Measurements from ENCODE around the gene AKAP13. TPM values are rescaled to one million over a fixed set of nuclear protein-coding genes. Genes with fewer than 3 reads are reported as not detected.
"Not testable (repeated sequence)": the region's sequence is repeated elsewhere in the genome, so short reads cannot be mapped to it uniquely, and the experiment has no call there.

AKAP13 gene
- total and polyA plus RNA-seq, 5 donors from 2014 or later: 106 to 482 (median 112) TPM

- Mint-ChIP-seq H3K4me3 (peak overlapping the region in 1 of 4 donors; percentile 13), H3K27me3 (no peaks in the 10 kb centered on the region), H3K4me1 (peaks cover 42 to 88% (median 65%) of the 10 kb centered on the region in 4 donors), H3K36me3 (no peaks in the 10 kb centered on the region), H3K9me3 (no peaks in the 10 kb centered on the region), H3K27ac (peak overlapping the region in 1 of 3 donors; percentile 58)
- DNase-seq (no peak), ATAC-seq (ENCODE audit: low read depth in 2 of 2) (no peak)
- Histone ChIP-seq H3K27me3 (ENCODE audit: control insufficient read depth, insufficient read depth, low read length) (no peaks in the 10 kb centered on the region), H3K27ac (ENCODE audit: insufficient read depth, low read length, poor library complexity, severe bottlenecking) (no peak overlapping the region), H3K4me3 (ENCODE audit: low read depth, low read length) (no peak overlapping the region), H3K36me3 (ENCODE audit: control insufficient read depth, insufficient read depth, low read length) (no peaks in the 10 kb centered on the region), H3K9me3 (ENCODE audit: control insufficient read depth in 2 of 2, low read length in 2 of 2) (no peaks in the 10 kb centered on the region), H3K4me1 (ENCODE audit: control insufficient read depth, insufficient read depth, low read length, poor library complexity, severe bottlenecking) (peaks cover 6% of the 10 kb centered on the region)
Measured at GRCh38 chr15:85427286-85428028, 47.1 kb downstream of the AKAP13 start.

- no peak for ATAC-seq (ENCODE audit: low read depth in 2 of 2)
Measured at GRCh38 chr15:85429522-85429921, 49.1 kb downstream of the AKAP13 start.

GRCh38 chr15:85430406-85431204 lies 50.2 kb downstream of the AKAP13 start:
- Histone ChIP-seq H3K4me3 (ENCODE audit: low read depth, low read length) (no peak overlapping the region), H3K4me1 (ENCODE audit: control insufficient read depth, insufficient read depth, low read length, poor library complexity, severe bottlenecking) (peaks cover 6% of the 10 kb centered on the region), H3K27me3 (ENCODE audit: control insufficient read depth, insufficient read depth, low read length) (no peaks in the 10 kb centered on the region), H3K36me3 (ENCODE audit: control insufficient read depth, insufficient read depth, low read length) (no peaks in the 10 kb centered on the region), H3K9me3 (ENCODE audit: control insufficient read depth in 2 of 2, low read length in 2 of 2) (no peaks in the 10 kb centered on the region), H3K27ac (ENCODE audit: insufficient read depth, low read length, poor library complexity, severe bottlenecking) (no peak overlapping the region)
- no peak for DNase-seq
- Mint-ChIP-seq H3K4me1 (peaks cover 30 to 60% (median 43%) of the 10 kb centered on the region in 4 donors), H3K27me3 (no peaks in the 10 kb centered on the region), H3K27ac (peak overlapping the region in 1 of 3 donors; percentile 31), H3K9me3 (no peaks in the 10 kb centered on the region), H3K4me3 (no peak overlapping the region), H3K36me3 (no peaks in the 10 kb centered on the region)
- ATAC-seq (ENCODE audit: low read depth in 2 of 2): no peak

More at GRCh38 chr15:85429522-85429921, 49.1 kb downstream of the AKAP13 start:
- Mint-ChIP-seq H3K36me3 (no peaks in the 10 kb centered on the region), H3K4me1 (peaks cover 33 to 68% (median 48%) of the 10 kb centered on the region in 4 donors), H3K9me3 (no peaks in the 10 kb centered on the region), H3K4me3 (no peak overlapping the region), H3K27ac (no peak overlapping the region), H3K27me3 (no peaks in the 10 kb centered on the region)
- Histone ChIP-seq H3K4me3 (ENCODE audit: low read depth, low read length) (no peak overlapping the region), H3K9me3 (ENCODE audit: control insufficient read depth in 2 of 2, low read length in 2 of 2) (no peaks in the 10 kb centered on the region), H3K27me3 (ENCODE audit: control insufficient read depth, insufficient read depth, low read length) (no peaks in the 10 kb centered on the region), H3K27ac (ENCODE audit: insufficient read depth, low read length, poor library complexity, severe bottlenecking) (no peak overlapping the region), H3K36me3 (ENCODE audit: control insufficient read depth, insufficient read depth, low read length) (no peaks in the 10 kb centered on the region), H3K4me1 (ENCODE audit: control insufficient read depth, insufficient read depth, low read length, poor library complexity, severe bottlenecking) (peaks cover 6% of the 10 kb centered on the region)
- no peak for DNase-seq

- H3K27ac Mint-ChIP-seq: peak overlapping the region in 2 of 3 donors; percentile 11 to 58
- Histone ChIP-seq H3K27me3 (ENCODE audit: control insufficient read depth, insufficient read depth, low read length) (no peaks in the 10 kb centered on the region), H3K27ac (ENCODE audit: insufficient read depth, low read length, poor library complexity, severe bottlenecking) (no peak overlapping the region), H3K36me3 (ENCODE audit: control insufficient read depth, insufficient read depth, low read length) (no peaks in the 10 kb centered on the region), H3K4me1 (ENCODE audit: control insufficient read depth, insufficient read depth, low read length, poor library complexity, severe bottlenecking) (peaks cover 23% of the 10 kb centered on the region), H3K9me3 (ENCODE audit: control insufficient read depth in 2 of 2, low read length in 2 of 2) (no peaks in the 10 kb centered on the region), H3K4me3 (ENCODE audit: low read depth, low read length) (no peak overlapping the region)
- H3K36me3 Mint-ChIP-seq: no peaks in the 10 kb centered on the region
- H3K4me1 Mint-ChIP-seq: peaks cover 34 to 46% (median 38%) of the 10 kb centered on the region in 4 donors
- H3K9me3 Mint-ChIP-seq: no peaks in the 10 kb centered on the region
- no peaks in the 10 kb centered on the region for H3K27me3 Mint-ChIP-seq
- no peak for ATAC-seq (ENCODE audit: low read depth in 2 of 2)
- DNase-seq: no peak
- H3K4me3 Mint-ChIP-seq: peak overlapping the region in 1 of 4 donors; percentile 1
Measured at GRCh38 chr15:85439996-85440395, 59.6 kb downstream of the AKAP13 start.

GRCh38 chr15:85440451-85440850 lies 60.0 kb downstream of the AKAP13 start:
- H3K27ac Mint-ChIP-seq: peak overlapping the region in 2 of 3 donors; percentile 11 to 58
- H3K9me3 ChIP-seq (ENCODE audit: control insufficient read depth in 2 of 2, low read length in 2 of 2): no peaks in the 10 kb centered on the region
- peaks cover 34 to 48% (median 39%) of the 10 kb centered on the region in 4 donors for H3K4me1 Mint-ChIP-seq
- no peaks in the 10 kb centered on the region for H3K36me3 ChIP-seq (ENCODE audit: control insufficient read depth, insufficient read depth, low read length)
- peak overlapping the region in 1 of 4 donors; percentile 1 for H3K4me3 Mint-ChIP-seq
- peaks cover 23% of the 10 kb centered on the region for H3K4me1 ChIP-seq (ENCODE audit: control insufficient read depth, insufficient read depth, low read length, poor library complexity, severe bottlenecking)
- no peak for DNase-seq
- no peak overlapping the region for H3K27ac ChIP-seq (ENCODE audit: insufficient read depth, low read length, poor library complexity, severe bottlenecking)
- H3K4me3 ChIP-seq (ENCODE audit: low read depth, low read length): no peak overlapping the region
- H3K27me3 ChIP-seq (ENCODE audit: control insufficient read depth, insufficient read depth, low read length): no peaks in the 10 kb centered on the region
- ATAC-seq (ENCODE audit: low read depth in 2 of 2): peak in 1 of 2 donors; percentile 31
- H3K9me3 Mint-ChIP-seq: no peaks in the 10 kb centered on the region
- no peaks in the 10 kb centered on the region for H3K27me3 Mint-ChIP-seq
- H3K36me3 Mint-ChIP-seq: no peaks in the 10 kb centered on the region

GRCh38 chr15:85441854-85442253 lies 61.5 kb downstream of the AKAP13 start:
- H3K36me3 ChIP-seq (ENCODE audit: control insufficient read depth, insufficient read depth, low read length); H3K27ac ChIP-seq (ENCODE audit: insufficient read depth, low read length, poor library complexity, severe bottlenecking); H3K36me3 Mint-ChIP-seq; H3K27me3 Mint-ChIP-seq; H3K4me3 ChIP-seq (ENCODE audit: low read depth, low read length); DNase-seq; H3K4me3 Mint-ChIP-seq; H3K27me3 ChIP-seq (ENCODE audit: control insufficient read depth, insufficient read depth, low read length); H3K9me3 Mint-ChIP-seq; ATAC-seq (ENCODE audit: low read depth in 2 of 2); H3K9me3 ChIP-seq (ENCODE audit: control insufficient read depth in 2 of 2, low read length in 2 of 2): not testable (repeated sequence)
- peaks cover 41 to 52% (median 42%) of the 10 kb centered on the region in 4 donors for H3K4me1 Mint-ChIP-seq
- H3K4me1 ChIP-seq (ENCODE audit: control insufficient read depth, insufficient read depth, low read length, poor library complexity, severe bottlenecking): peaks cover 23% of the 10 kb centered on the region
- peak overlapping the region in 1 of 3 donors; percentile 32 for H3K27ac Mint-ChIP-seq

- Histone ChIP-seq H3K9me3 (ENCODE audit: control insufficient read depth in 2 of 2, low read length in 2 of 2) (no peaks in the 10 kb centered on the region), H3K27me3 (ENCODE audit: control insufficient read depth, insufficient read depth, low read length) (no peaks in the 10 kb centered on the region), H3K4me3 (ENCODE audit: low read depth, low read length) (peak overlapping the region; percentile 10), H3K27ac (ENCODE audit: insufficient read depth, low read length, poor library complexity, severe bottlenecking) (no peak overlapping the region), H3K36me3 (ENCODE audit: control insufficient read depth, insufficient read depth, low read length) (no peaks in the 10 kb centered on the region), H3K4me1 (ENCODE audit: control insufficient read depth, insufficient read depth, low read length, poor library complexity, severe bottlenecking) (peaks cover 23% of the 10 kb centered on the region)
- DNase-seq (no peak), ATAC-seq (ENCODE audit: low read depth in 2 of 2) (no peak)
- H3K27ac Mint-ChIP-seq: peak overlapping the region; percentile 24 to 93 (median 47)
- H3K27me3 Mint-ChIP-seq: no peaks in the 10 kb centered on the region
- peaks cover 10% of the 10 kb centered on the region for H3K36me3 Mint-ChIP-seq
- peaks cover 41 to 59% (median 46%) of the 10 kb centered on the region in 4 donors for H3K4me1 Mint-ChIP-seq
- H3K4me3 Mint-ChIP-seq: peak overlapping the region in 2 of 4 donors; percentile 1 to 2
- H3K9me3 Mint-ChIP-seq: peaks cover 0 to 6% (median 0%) of the 10 kb centered on the region in 7 donors
Measured at GRCh38 chr15:85443046-85443445, 62.6 kb downstream of the AKAP13 start.
